ENCODE results near the gene TRIM56. TPM values are rescaled to one million over a fixed set of nuclear protein-coding genes. Genes with fewer than 3 reads are reported as not detected.

TRIM56 gene
- total and polyA plus RNA-seq, 2 of the 13 experiments (the other 11 are each of a cell fraction or from before 2014, with no cell fraction given) = 3.2 to 7.1 TPM

DNA sequence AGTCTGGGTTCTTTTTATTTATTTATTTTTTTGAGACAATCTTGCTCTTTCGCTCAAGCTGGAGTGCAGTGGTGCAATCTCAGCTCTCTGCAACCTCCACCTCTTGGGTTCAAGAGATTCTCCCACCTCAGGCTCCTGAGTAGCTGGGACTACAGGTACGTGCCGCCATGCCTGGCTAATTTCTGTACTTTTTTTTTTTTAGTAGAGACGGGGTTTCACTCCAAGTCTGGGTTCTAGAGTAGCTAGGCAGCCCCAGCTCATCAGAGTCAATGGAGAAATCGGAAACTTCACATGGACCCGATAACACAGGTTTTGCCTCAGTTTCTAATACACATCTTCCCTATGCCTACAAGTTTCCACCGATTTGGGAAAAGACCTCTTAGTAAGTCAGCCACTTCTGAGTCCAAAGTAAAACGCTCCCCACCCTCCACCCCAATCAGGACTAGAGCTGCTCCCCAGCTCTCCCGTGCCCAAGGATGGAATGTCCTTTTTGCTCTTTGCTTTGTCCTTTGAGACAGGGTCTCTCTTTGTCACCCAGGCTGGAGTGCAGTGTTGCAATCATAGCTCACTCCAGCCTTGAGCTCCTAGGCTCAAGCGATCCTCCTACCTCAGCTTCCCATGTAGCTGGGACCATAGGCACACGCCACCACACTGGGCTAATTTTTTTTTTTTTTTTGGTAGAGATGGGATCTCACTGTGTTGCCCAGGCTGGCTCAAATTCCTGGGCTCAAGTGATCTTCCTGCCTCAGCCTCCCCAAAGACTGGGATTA is 37.8 kb downstream of the TRIM56 start (continued):
- TF ChIP-seq HOXA9 (CRISPR knock-in tag; IDR thresholded peaks at IDR 0.05; ENCODE audit: borderline replicate concordance) (no peak), SUZ12 (IDR thresholded peaks at IDR 0.05; ENCODE audit: low read depth, low read length) (no peak), FLYWCH1 (CRISPR knock-in tag; IDR thresholded peaks at IDR 0.05) (no peak)
- TF ChIP-seq, protein P1, sequence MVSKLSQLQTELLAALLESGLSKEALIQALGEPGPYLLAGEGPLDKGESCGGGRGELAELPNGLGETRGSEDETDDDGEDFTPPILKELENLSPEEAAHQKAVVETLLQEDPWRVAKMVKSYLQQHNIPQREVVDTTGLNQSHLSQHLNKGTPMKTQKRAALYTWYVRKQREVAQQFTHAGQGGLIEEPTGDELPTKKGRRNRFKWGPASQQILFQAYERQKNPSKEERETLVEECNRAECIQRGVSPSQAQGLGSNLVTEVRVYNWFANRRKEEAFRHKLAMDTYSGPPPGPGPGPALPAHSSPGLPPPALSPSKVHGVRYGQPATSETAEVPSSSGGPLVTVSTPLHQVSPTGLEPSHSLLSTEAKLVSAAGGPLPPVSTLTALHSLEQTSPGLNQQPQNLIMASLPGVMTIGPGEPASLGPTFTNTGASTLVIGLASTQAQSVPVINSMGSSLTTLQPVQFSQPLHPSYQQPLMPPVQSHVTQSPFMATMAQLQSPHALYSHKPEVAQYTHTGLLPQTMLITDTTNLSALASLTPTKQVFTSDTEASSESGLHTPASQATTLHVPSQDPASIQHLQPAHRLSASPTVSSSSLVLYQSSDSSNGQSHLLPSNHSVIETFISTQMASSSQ (IDR thresholded peaks at IDR 0.05; ENCODE audit: low read depth) = no peak
- TF ChIP-seq, protein P1 (CRISPR knock-in tag; IDR thresholded peaks at IDR 0.05; ENCODE audit: borderline replicate concordance) = no peak; the same call in 1 of the 2 replicates
- TF ChIP-seq, protein P2, sequence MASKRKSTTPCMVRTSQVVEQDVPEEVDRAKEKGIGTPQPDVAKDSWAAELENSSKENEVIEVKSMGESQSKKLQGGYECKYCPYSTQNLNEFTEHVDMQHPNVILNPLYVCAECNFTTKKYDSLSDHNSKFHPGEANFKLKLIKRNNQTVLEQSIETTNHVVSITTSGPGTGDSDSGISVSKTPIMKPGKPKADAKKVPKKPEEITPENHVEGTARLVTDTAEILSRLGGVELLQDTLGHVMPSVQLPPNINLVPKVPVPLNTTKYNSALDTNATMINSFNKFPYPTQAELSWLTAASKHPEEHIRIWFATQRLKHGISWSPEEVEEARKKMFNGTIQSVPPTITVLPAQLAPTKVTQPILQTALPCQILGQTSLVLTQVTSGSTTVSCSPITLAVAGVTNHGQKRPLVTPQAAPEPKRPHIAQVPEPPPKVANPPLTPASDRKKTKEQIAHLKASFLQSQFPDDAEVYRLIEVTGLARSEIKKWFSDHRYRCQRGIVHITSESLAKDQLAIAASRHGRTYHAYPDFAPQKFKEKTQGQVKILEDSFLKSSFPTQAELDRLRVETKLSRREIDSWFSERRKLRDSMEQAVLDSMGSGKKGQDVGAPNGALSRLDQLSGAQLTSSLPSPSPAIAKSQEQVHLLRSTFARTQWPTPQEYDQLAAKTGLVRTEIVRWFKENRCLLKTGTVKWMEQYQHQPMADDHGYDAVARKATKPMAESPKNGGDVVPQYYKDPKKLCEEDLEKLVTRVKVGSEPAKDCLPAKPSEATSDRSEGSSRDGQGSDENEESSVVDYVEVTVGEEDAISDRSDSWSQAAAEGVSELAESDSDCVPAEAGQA (IDR thresholded peaks at IDR 0.05; ENCODE audit: low read depth) = no peak
- TF ChIP-seq, protein P2 (CRISPR knock-in tag; IDR thresholded peaks at IDR 0.05; ENCODE audit: borderline replicate concordance) = no peak; the same call in 1 of the 2 replicates
- TF ChIP-seq, protein P3, sequence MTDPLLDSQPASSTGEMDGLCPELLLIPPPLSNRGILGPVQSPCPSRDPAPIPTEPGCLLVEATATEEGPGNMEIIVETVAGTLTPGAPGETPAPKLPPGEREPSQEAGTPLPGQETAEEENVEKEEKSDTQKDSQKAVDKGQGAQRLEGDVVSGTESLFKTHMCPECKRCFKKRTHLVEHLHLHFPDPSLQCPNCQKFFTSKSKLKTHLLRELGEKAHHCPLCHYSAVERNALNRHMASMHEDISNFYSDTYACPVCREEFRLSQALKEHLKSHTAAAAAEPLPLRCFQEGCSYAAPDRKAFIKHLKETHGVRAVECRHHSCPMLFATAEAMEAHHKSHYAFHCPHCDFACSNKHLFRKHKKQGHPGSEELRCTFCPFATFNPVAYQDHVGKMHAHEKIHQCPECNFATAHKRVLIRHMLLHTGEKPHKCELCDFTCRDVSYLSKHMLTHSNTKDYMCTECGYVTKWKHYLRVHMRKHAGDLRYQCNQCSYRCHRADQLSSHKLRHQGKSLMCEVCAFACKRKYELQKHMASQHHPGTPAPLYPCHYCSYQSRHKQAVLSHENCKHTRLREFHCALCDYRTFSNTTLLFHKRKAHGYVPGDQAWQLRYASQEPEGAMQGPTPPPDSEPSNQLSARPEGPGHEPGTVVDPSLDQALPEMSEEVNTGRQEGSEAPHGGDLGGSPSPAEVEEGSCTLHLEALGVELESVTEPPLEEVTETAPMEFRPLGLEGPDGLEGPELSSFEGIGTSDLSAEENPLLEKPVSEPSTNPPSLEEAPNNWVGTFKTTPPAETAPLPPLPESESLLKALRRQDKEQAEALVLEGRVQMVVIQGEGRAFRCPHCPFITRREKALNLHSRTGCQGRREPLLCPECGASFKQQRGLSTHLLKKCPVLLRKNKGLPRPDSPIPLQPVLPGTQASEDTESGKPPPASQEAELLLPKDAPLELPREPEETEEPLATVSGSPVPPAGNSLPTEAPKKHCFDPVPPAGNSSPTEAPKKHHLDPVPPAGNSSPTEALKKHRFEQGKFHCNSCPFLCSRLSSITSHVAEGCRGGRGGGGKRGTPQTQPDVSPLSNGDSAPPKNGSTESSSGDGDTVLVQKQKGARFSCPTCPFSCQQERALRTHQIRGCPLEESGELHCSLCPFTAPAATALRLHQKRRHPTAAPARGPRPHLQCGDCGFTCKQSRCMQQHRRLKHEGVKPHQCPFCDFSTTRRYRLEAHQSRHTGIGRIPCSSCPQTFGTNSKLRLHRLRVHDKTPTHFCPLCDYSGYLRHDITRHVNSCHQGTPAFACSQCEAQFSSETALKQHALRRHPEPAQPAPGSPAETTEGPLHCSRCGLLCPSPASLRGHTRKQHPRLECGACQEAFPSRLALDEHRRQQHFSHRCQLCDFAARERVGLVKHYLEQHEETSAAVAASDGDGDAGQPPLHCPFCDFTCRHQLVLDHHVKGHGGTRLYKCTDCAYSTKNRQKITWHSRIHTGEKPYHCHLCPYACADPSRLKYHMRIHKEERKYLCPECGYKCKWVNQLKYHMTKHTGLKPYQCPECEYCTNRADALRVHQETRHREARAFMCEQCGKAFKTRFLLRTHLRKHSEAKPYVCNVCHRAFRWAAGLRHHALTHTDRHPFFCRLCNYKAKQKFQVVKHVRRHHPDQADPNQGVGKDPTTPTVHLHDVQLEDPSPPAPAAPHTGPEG (CRISPR knock-in tag; IDR thresholded peaks at IDR 0.05) = no peak
- TF ChIP-seq, protein P4, sequence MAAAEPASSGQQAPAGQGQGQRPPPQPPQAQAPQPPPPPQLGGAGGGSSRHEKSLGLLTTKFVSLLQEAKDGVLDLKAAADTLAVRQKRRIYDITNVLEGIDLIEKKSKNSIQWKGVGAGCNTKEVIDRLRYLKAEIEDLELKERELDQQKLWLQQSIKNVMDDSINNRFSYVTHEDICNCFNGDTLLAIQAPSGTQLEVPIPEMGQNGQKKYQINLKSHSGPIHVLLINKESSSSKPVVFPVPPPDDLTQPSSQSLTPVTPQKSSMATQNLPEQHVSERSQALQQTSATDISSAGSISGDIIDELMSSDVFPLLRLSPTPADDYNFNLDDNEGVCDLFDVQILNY (CRISPR knock-in tag; conservative IDR thresholded peaks at IDR 0.05) = no peak
- TF ChIP-seq, protein P5, sequence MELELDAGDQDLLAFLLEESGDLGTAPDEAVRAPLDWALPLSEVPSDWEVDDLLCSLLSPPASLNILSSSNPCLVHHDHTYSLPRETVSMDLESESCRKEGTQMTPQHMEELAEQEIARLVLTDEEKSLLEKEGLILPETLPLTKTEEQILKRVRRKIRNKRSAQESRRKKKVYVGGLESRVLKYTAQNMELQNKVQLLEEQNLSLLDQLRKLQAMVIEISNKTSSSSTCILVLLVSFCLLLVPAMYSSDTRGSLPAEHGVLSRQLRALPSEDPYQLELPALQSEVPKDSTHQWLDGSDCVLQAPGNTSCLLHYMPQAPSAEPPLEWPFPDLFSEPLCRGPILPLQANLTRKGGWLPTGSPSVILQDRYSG (CRISPR knock-in tag; IDR thresholded peaks at IDR 0.05) = no peak
